ES-I3 (cell line): ENCODE measurements around the gene SLC4A5.

Experiments used
- H3K36me3 ChIP-seq: 2 replicates; pipeline ENCODE4 v1.6.1; 2013; ENCODE audit warnings: mild to moderate bottlenecking, low read length, control low read depth, moderate library complexity; ENCODE audit not compliant: insufficient read depth
- H3K4me1 ChIP-seq: 2 replicates; pipeline ENCODE4 v1.6.1; 2013; ENCODE audit warnings: mild to moderate bottlenecking, control low read depth, low read length; ENCODE audit not compliant: insufficient read depth
- H3K9ac ChIP-seq: 2 replicates; pipeline ENCODE4 v1.6.1; 2013; ENCODE audit warnings: low read depth, mild to moderate bottlenecking, low read length, moderate library complexity
- H3K9me3 ChIP-seq: 2 replicates; pipeline ENCODE4 v1.6.1; 2013; ENCODE audit warnings: mild to moderate bottlenecking, low read length, moderate library complexity; ENCODE audit not compliant: control insufficient read depth, insufficient read depth

SLC4A5 gene, protein sequence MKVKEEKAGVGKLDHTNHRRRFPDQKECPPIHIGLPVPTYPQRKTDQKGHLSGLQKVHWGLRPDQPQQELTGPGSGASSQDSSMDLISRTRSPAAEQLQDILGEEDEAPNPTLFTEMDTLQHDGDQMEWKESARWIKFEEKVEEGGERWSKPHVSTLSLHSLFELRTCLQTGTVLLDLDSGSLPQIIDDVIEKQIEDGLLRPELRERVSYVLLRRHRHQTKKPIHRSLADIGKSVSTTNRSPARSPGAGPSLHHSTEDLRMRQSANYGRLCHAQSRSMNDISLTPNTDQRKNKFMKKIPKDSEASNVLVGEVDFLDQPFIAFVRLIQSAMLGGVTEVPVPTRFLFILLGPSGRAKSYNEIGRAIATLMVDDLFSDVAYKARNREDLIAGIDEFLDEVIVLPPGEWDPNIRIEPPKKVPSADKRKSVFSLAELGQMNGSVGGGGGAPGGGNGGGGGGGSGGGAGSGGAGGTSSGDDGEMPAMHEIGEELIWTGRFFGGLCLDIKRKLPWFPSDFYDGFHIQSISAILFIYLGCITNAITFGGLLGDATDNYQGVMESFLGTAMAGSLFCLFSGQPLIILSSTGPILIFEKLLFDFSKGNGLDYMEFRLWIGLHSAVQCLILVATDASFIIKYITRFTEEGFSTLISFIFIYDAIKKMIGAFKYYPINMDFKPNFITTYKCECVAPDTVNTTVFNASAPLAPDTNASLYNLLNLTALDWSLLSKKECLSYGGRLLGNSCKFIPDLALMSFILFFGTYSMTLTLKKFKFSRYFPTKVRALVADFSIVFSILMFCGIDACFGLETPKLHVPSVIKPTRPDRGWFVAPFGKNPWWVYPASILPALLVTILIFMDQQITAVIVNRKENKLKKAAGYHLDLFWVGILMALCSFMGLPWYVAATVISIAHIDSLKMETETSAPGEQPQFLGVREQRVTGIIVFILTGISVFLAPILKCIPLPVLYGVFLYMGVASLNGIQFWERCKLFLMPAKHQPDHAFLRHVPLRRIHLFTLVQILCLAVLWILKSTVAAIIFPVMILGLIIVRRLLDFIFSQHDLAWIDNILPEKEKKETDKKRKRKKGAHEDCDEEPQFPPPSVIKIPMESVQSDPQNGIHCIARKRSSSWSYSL

GRCh38 chr2:74343316-74343715, at the start of gene SLC4A5:
Gene SLC4A5, minus strand, starts transcription at chr2:74343416. Its CDS starts 28,393 bp downstream, at chr2:74315023.
- H3K36me3 ChIP-seq: no peaks in the 10 kb centered on the region
- no peak within 1 kb of the TSS for H3K9ac ChIP-seq
- H3K4me1 ChIP-seq: no peaks in the 10 kb centered on the region
- no peaks in the 10 kb centered on the region for H3K9me3 ChIP-seq

GRCh38 chr2:74392449-74392743, 49.2 kb upstream of the SLC4A5 start:
- H3K9me3 ChIP-seq: no peaks in the 10 kb centered on the region
- H3K9ac ChIP-seq: peak overlapping the region; percentile 94; the same call in 1 of the 2 replicates
- no peaks in the 10 kb centered on the region for H3K36me3 ChIP-seq
- H3K4me1 ChIP-seq: 0 out of 2 replicates have a peak, but pooled peaks cover 7% of the 10 kb centered on the region

GRCh38 chr2:74391580-74392448, 48.6 kb upstream of the SLC4A5 start:
- Histone ChIP-seq H3K9ac (peak overlapping the region; percentile 94), H3K9me3 (no peaks in the 10 kb centered on the region), H3K4me1 (0 out of 2 replicates have a peak, but pooled peaks cover 7% of the 10 kb centered on the region), H3K36me3 (no peaks in the 10 kb centered on the region)

DNA sequence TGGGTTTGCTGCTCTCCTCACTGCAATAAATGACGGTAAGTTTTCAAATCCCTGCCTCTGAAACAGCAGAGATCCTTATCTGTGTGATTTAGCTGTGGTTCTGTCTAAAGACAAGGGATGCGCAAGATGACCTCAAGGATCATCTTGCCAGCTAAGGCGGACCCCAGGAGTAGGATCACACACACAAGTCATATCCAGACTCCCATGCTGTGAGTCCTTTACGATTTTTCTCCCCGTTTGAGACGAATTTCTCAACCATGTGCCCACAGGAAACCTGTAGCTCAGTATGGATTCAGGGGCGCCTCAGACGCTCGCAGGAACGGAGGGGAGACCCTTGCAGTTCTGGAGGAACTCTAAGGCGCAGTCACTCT, 48.0 kb upstream of the SLC4A5 start:
- Histone ChIP-seq H3K9me3 (no peaks in the 10 kb centered on the region), H3K9ac (peak overlapping the region; percentile 94), H3K4me1 (0 out of 2 replicates have a peak, but pooled peaks cover 7% of the 10 kb centered on the region), H3K36me3 (no peaks in the 10 kb centered on the region)

DNA sequence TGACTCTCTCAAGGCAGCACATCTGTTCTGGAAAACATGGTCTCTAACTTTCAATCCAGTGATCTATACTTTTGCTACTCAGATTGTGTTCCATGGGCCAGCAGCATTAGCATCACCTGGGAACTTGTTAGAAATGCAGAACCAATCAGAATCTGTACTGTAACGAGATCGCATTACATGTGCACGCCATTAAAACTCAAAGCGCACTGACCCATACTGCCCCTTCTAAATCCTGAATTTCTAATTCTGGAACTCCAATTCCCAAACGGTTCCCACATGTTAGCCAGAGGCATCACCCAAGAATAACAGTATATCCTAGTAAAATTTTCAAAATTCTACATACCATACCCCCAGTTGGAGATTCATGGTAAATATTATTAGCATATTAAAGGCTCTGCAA, 47.4 kb upstream of the SLC4A5 start:
- peak overlapping the region; percentile 94; the same call in 1 of the 2 replicates for H3K9ac ChIP-seq
- H3K4me1 ChIP-seq: 0 out of 2 replicates have a peak, but pooled peaks cover 7% of the 10 kb centered on the region
- H3K9me3 ChIP-seq: no peaks in the 10 kb centered on the region
- 0 out of 2 replicates have a peak, but pooled peaks cover 2% of the 10 kb centered on the region for H3K36me3 ChIP-seq

DNA sequence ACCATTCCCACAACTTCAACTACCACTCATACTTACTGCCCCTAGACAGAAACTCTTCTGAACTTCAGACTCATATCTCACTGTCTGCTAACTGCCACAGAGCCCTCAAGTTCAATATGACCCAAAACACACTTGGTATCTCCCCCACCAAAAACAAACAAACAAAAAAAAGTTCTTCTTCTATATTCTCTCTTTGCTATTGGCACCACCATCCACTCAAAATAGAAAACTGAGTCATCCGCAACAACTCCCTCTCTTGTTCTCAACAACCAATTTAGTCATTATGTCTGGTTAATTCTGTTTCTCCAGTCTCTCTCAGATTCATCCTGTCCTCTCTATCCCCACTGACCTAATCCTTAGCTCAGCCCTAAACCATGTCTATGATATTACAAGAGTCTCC, 44.1 kb upstream of the SLC4A5 start:
- peaks cover 7% of the 10 kb centered on the region for H3K36me3 ChIP-seq
- no peak overlapping the region for H3K9ac ChIP-seq
- 0 out of 2 replicates have a peak, but pooled peaks cover 7% of the 10 kb centered on the region for H3K4me1 ChIP-seq
- H3K9me3 ChIP-seq: no peaks in the 10 kb centered on the region

- peaks cover 7% of the 10 kb centered on the region; the same call in 1 of the 2 replicates for H3K4me1 ChIP-seq
- no peak overlapping the region for H3K9ac ChIP-seq
- H3K36me3 ChIP-seq: peaks cover 7% of the 10 kb centered on the region
- no peaks in the 10 kb centered on the region for H3K9me3 ChIP-seq
These were observed 42.2 kb upstream of the SLC4A5 start for GRCh38 chr2:74385396-74385795.

DNA sequence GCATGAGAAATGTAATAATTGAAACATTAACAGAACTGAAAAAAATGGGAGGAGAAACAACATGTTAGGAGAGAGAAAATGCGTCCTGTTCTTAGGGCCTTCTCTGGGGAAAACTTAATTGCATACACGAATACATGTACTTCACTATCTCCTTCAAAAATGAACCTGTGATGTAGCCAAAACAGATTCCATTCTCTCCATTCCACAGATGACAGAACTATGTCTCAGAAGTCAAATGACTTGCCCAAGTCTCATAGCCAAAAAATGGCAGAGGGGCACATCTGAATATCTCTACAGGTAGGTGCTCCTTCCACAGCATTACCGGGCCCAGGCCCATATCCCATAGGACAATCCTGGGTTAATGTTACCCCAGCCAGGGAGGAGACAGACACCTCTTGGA, 40.8 kb upstream of the SLC4A5 start:
- H3K36me3 ChIP-seq: peaks cover 7% of the 10 kb centered on the region
- H3K9ac ChIP-seq: no peak overlapping the region
- peaks cover 6% of the 10 kb centered on the region; the same call in 1 of the 2 replicates for H3K4me1 ChIP-seq
- H3K9me3 ChIP-seq: no peaks in the 10 kb centered on the region

DNA sequence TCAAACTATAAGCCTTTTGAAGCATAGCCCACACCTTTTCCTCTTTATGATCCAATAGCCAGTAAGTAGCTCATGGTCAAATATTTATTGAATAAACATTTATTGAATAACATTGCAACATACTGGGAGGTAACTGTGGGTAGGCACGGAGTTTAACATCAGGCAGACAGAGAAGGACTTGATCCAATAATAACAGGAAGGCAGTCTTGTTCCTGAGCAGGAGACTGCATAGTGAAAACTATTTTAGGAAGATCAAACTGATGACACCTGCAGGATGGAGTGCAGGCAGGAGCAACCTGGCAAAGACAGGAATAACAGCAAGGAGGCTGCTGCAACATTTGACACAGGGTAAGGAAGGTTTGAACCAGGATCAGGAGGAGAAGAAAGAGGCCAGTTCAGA, 40.0 kb upstream of the SLC4A5 start:
- Histone ChIP-seq H3K36me3 (peaks cover 7% of the 10 kb centered on the region), H3K9ac (no peak overlapping the region), H3K4me1 (peaks cover 9% of the 10 kb centered on the region; the same call in 1 of the 2 replicates), H3K9me3 (no peaks in the 10 kb centered on the region)

DNA sequence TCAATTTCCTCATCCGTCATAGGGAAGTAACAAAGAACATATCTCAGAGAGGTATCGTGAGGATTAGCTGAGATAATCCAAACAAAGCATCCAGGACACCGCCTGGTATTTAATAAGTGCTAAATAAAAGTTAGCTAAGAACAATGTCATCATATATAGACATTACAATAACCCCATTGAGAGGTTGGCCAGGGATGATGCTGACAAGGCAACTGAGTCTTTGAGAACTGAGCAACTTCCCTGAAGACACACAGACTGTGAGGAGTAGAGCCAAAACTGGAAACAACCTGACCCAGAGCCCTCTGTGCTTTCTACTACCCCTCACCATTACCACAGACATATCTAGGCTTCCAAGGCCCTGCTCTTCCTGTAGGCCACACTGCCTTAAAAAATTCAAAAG, 38.5 kb upstream of the SLC4A5 start:
- Histone ChIP-seq H3K9ac (no peak overlapping the region), H3K9me3 (no peaks in the 10 kb centered on the region), H3K36me3 (peaks cover 13% of the 10 kb centered on the region), H3K4me1 (peaks cover 9% of the 10 kb centered on the region; the same call in 1 of the 2 replicates)

DNA sequence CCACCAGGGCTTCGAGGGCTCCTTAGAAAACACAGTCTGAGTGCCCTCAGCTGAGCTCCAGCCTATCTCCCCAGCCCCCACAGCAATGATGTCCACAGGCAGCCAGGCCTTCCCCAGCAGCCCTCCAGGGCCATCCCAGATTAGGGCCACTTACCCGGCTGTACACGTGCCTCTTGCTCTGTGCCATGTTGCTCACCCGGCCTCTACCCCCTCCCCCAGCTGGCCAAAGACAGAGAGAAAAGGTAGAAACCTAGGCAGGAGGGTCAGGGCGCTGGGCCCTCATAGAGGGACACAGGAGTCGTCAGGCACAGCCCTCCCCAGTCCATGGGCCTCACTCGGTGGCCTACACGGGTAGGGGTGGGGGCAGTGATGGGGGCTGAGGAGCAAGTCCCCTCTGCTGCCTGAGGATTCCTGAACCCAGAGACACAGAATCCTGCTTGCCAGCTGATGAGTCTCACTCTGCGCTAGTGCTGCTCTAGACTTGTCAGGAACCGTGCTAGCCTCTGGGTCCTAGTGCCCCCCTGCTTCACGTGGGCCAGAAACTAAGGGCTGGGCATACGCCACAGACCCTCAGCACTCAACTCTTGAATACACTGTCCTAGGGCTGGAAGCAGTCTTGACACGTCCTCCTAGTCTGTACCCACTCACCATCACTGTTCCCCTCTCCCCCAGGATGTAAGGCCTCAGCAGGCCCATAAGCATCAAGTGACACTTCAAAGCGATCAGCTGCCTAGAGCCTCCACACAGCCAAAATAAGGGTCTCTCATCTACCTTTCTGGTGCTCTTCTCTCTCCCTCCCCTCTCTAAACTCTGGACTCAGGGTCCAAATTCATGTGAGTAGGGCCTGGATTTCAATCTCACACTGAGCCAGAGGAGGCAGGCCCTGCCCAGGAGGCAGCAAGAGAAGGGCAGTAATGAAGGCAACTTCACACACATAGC, 36.9 kb upstream of the SLC4A5 start, which contains the start of gene DCTN1:
DCTN1 (minus strand) TSS at position 461 of the 939 bp plus-strand sequence; CDS start at position 187, 274 bp downstream.
- Histone ChIP-seq H3K9me3 (no peaks in the 10 kb centered on the region), H3K9ac (peak within 1 kb of the TSS; percentile 37; the same call in 1 of the 2 replicates), H3K36me3 (peaks cover 10% of the 10 kb centered on the region), H3K4me1 (peaks cover 9% of the 10 kb centered on the region; the same call in 1 of the 2 replicates)

DNA sequence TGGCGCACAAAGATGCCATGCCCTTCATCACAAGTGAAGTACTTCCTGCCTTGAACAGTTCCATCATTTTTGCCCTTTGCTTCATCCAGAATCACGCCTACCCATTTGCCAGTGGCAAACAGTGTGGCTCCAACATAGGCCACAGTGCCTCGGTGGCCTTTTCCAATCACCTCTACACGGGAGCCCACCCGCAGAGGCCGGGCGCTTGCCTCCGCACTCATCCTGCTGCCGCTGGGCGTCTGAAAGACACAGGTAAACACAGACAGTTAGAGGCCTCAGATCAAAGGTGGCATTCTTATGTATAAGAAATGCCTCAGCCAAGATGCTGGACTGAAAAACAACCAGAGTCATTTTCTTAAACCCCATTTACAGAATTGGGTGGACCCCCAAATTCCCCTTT, 34.8 kb upstream of the SLC4A5 start:
- H3K9ac ChIP-seq: no peak overlapping the region
- H3K36me3 ChIP-seq: peaks cover 6% of the 10 kb centered on the region; the same call in 1 of the 2 replicates
- no peaks in the 10 kb centered on the region for H3K9me3 ChIP-seq
- peaks cover 21% of the 10 kb centered on the region for H3K4me1 ChIP-seq
